Activated CD4-positive, alpha-beta T cell treated with anti-CD3 and anti-CD28 coated beads, Interleukin-2, amount 50 U/mL, for 16 hours (primary cell): ENCODE data around the gene ALDH1B1.

ENCODE experiments used
- DNase-seq: peaks from one replicate; pipeline ENCODE4 v3.0.0-alpha.2; 2020

Gene ALDH1B1

GRCh38 chr9:38392235-38393127 lies at the start of gene ALDH1B1:
ALDH1B1 (plus strand) TSS chr9:38392702; CDS start chr9:38395749, 3,047 bp downstream.
- peak; percentile 87 for DNase-seq

- no peak for DNase-seq
Observed at GRCh38 chr9:38343037-38343436, 49.5 kb upstream of the ALDH1B1 start.

DNA sequence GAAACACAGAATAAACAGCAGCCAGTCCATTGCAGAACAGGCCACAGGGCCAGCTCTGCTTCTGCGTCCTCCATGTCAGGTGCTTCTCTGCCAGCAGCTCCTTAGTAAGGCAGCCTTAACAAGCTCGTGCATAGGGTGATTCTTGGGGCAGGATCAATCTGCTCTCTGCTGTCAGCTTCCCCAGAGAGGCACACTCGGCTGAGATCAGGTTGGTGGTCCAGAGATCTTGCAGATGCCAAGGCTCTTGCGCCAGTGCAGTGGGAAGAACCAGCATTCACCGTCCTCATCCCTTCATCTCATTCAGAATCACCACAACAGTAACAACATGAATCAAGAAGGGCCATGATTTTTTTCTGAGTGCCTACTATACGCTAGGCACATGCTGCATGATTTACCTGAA lies 49.0 kb upstream of the ALDH1B1 start:
- no peak for DNase-seq

DNA sequence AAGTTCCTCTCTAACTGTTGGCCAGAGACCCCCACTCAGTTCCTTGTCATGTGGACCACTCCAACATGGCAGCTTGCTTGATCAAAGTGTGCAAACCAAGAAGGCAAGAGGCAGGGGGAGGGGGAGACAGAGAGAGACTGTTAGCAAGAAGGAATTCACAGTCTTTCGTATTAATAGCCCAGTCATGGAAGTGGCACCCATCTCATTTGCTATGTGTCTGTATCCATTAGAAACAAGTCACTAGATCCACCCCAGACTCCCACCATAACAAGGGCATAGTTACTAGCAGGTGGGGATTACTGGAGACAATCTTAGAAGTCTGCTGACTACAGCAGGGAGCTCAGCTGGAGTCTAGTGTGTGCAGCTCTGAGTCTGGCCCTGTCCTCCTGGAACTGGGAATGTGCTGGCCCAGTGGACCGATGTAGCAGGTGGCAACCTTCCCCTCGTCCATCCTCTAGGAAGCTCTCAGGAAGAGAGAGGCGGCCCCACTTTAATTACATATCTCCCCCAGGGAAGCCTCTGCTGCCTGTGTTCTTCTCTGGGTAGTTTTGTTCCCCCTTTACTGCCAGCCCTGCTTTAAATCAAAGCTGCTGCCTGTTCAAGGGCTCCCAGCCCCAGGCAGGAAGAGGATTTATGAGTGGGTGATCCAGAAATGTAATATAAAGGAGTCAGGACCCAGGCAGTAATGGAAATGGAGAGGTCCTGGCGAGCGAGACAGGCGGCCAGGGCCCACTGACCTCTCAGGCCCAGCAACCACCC lies 47.8 kb upstream of the ALDH1B1 start:
- DNase-seq, result no peak

- DNase-seq, result no peak
Observed at GRCh38 chr9:38345851-38346755, 46.4 kb upstream of the ALDH1B1 start.

DNA sequence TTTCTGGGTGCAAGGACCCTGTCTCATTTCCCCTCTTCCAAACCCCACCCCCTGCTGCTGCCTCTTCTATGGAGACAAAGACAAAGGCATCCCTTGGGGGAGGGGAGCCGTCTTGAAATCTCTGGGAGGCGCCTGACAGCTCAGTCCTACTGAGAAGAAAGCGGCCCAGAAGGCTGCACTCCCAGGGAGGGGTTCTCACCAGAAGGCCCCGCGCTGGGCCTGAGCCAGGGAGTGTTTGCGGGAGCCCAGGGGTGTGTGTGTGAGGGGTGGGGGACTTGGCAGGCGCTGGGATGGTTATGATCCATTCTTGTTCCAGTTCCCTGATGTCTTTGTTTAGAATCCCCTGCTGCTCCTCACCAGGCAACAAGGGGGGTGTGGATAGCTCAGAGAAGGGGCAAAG lies 45.7 kb upstream of the ALDH1B1 start:
- DNase-seq, result no peak

DNA sequence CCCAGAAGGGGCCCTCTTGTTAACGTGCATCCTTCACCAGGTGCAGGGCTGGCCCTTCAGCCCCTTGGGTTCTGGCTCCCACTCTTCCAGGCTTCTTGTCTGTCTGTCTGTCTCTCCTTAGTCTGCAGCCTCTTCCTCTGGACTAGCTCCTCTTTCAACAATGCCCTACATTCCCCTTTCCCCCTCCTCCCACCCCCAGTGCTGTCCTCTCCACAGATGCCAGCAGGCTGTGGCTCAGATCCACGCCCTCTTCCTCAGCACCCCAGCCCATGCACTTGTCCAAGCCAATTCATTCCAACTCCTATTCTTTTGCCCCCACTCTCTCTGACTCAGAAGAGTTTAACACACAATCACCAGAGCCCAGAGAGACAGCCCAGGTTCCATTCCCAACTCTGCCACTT lies 45.2 kb upstream of the ALDH1B1 start:
- DNase-seq, result no peak

DNA sequence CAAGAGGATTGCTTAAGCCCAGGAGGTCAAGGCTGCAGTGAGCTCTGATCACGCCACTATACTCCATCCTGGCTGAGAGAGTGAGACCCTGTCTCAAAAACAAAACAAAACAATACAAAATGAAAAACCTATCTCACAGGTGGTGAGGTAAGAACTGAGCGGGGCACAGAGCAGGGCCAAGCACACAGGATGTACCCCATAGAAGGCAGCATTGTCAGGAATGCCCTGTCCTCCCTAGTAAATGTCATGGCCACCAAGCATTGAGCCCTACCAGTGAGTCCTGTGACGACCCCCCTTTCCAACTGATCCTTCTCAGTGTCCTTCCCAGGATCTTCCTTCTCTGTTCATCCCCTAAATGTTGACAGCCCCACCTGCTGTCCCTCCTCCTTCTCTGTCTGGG lies 44.6 kb upstream of the ALDH1B1 start:
- no peak for DNase-seq

GRCh38 chr9:38350529-38350928 lies 42.0 kb upstream of the ALDH1B1 start:
- DNase-seq, result no peak

- no peak for DNase-seq
Observed at GRCh38 chr9:38352530-38353328, 39.8 kb upstream of the ALDH1B1 start.

- DNase-seq, result no peak
Observed at GRCh38 chr9:38355115-38355514, 37.4 kb upstream of the ALDH1B1 start.

DNA sequence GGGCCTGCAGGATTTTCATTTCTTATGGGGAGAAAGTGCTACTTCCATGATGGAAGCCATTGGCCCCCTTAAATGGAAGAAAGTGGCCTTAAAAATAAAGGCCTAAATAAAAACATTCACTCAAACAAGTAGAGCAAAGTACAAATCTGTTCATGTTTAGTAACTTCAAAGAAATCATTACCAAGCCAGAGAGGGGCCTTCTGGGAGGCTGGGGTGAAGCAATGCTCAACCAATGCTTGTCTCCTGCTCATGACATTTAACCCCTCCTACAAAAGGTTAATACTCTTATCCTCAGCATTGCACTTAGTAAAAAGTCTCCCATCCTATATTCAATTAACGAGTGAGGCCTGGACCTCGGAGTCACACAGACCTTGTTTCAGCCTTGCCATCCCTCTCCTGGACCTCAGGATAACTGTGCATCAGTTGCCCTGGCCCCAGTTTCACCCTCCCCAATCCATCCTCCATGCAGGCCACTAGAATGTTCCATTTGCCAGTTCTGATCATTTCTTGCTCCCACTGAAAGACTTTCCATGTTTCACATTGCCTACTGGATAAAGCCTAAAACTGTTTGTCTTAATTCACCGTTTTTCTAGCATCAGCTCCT lies 36.9 kb upstream of the ALDH1B1 start:
- no peak for DNase-seq

GRCh38 chr9:38356851-38357250 lies 35.7 kb upstream of the ALDH1B1 start:
- DNase-seq, result no peak

- DNase-seq, result no peak
Observed at GRCh38 chr9:38357350-38358114, 35.0 kb upstream of the ALDH1B1 start.

DNA sequence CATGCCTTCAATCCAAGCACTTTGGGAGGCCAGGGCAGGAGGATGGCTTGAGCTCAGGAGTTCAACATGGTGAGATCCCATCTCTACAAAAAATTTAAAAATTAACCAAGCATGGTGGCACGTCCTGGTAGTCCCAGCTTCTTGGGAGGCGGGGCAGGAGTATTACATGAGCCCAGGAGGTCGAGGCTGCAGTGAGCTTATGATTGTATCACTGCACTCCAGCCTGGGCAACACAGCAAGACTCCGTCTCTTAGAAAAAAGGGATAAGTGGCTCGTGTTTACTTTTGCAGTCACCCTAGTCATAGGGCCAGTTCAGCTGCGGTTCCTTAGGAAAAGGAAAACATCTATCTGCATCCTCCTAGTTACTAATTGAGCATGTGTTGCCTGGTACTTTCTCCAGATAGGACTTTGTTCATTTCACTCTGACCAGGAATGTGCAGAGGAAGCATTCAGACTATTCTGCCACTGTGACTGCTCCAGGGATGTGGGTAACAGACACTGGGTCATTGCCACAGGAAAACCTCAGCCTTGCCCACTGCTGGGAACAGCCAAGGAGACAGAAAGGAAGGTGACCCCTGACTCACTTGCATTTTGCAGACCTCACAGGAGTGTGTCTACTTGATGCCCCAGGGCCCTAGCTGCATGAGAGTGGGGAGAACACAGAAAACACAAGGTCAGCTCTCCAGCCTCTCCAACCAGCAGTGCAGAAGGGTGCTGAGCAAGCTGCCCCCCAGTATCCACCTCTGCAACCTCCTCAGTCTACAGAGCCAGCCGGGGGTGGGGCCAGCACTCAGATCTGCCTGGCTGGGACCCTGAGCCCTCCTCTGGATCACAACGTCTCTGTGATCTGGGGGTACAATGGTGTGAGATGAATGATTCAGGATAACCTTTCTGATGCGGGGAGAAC lies 33.9 kb upstream of the ALDH1B1 start:
- DNase-seq, result no peak

- no peak for DNase-seq
Observed at GRCh38 chr9:38359297-38359653, 33.2 kb upstream of the ALDH1B1 start.

- no peak for DNase-seq
Observed at GRCh38 chr9:38359689-38360385, 32.7 kb upstream of the ALDH1B1 start.

DNA sequence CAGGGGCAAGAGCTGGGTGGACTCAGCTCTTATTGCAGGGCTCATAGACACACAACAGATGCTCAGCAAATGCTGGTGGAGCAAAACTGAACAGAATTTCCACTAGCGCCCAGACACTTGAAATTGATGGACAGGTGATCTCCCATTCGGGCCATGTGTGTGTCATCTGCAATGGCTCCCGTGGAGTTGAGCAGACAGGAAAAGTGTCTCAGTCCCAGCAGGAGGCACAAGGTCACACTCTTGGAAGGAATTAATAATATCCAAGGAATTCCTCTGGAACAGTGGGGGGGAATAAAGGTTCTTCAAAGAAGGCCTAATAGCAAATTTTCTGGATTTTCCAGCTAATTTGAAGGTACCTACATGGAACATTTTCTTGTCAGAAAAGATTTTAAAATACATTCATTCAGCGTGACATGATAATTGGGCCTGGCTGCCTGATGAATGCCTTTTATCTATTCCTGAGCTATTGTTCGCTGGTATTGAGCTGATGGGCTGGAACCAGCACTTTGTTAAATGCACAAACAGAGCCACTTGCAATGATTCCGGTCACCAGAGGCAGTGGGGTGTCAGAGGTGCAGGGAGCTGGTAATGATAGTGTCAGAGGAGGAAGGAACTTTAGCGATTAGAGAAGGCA lies 31.5 kb upstream of the ALDH1B1 start:
- DNase-seq, result no peak

GRCh38 chr9:38361473-38361850 lies 31.0 kb upstream of the ALDH1B1 start:
- DNase-seq, result no peak
